Immature natural killer cell (primary cell): ENCODE results near the gene DCBLD1. TPM values are rescaled to one million over a fixed set of nuclear protein-coding genes. Genes with fewer than 3 reads are reported as not detected.

Source experiments
- DNase-seq, 3 donors: peaks; one replicate each; pipeline ENCODE4 v3.0.0; 2022; ENCODE audit warnings: mixed read lengths in 1 of 3
- H3K27ac Mint-ChIP-seq, 6 donors: one replicate each; pipeline ENCODE4 v1.8.0; 2020; ENCODE audit warnings: mixed read lengths in 6 of 6, mild to moderate bottlenecking in 5 of 6, inconsistent platforms in 4 of 6, moderate library complexity in 3 of 6
- H3K27me3 Mint-ChIP-seq, 3 donors: one replicate each; pipeline ENCODE4 v1.8.0; 2020 to 2021; ENCODE audit warnings: low read depth in 3 of 3, mild to moderate bottlenecking in 3 of 3, mixed read lengths in 3 of 3, moderate library complexity in 3 of 3, inconsistent platforms in 1 of 3
- H3K36me3 Mint-ChIP-seq, 3 donors: one replicate each; pipeline ENCODE4 v1.8.0; 2020; ENCODE audit warnings: mixed read lengths in 3 of 3, inconsistent platforms in 2 of 3, mild to moderate bottlenecking in 2 of 3
- H3K4me1 Mint-ChIP-seq, 2 donors: one replicate each; pipeline ENCODE4 v1.8.0; 2020; ENCODE audit warnings: inconsistent platforms in 2 of 2, mild to moderate bottlenecking in 2 of 2, mixed read lengths in 2 of 2, moderate library complexity in 1 of 2
- H3K4me3 Mint-ChIP-seq, 5 donors: one replicate each; pipeline ENCODE4 v1.8.0; 2020; ENCODE audit warnings: mild to moderate bottlenecking in 5 of 5, mixed read lengths in 5 of 5, inconsistent platforms in 3 of 5, moderate library complexity in 3 of 5
- H3K9me3 Mint-ChIP-seq, 6 donors: one replicate each; pipeline ENCODE4 v1.8.0; 2020; ENCODE audit warnings: mild to moderate bottlenecking in 6 of 6, mixed read lengths in 6 of 6, inconsistent platforms in 4 of 6, moderate library complexity in 3 of 6
- polyA plus RNA-seq, 3 donors: library from polyadenylated mRNA; unstranded; fragments of 300-500 nt; fragmentation: Illumina TruSeq; gene quantifications; one replicate each; pipeline ENCODE4 v1.2.3, GENCODE V29; 2021

The DCBLD1 gene
- polyA plus RNA-seq, 3 donors from 2014 or later, result 0.37 to 5.2 (median 4.0) TPM

DNA sequence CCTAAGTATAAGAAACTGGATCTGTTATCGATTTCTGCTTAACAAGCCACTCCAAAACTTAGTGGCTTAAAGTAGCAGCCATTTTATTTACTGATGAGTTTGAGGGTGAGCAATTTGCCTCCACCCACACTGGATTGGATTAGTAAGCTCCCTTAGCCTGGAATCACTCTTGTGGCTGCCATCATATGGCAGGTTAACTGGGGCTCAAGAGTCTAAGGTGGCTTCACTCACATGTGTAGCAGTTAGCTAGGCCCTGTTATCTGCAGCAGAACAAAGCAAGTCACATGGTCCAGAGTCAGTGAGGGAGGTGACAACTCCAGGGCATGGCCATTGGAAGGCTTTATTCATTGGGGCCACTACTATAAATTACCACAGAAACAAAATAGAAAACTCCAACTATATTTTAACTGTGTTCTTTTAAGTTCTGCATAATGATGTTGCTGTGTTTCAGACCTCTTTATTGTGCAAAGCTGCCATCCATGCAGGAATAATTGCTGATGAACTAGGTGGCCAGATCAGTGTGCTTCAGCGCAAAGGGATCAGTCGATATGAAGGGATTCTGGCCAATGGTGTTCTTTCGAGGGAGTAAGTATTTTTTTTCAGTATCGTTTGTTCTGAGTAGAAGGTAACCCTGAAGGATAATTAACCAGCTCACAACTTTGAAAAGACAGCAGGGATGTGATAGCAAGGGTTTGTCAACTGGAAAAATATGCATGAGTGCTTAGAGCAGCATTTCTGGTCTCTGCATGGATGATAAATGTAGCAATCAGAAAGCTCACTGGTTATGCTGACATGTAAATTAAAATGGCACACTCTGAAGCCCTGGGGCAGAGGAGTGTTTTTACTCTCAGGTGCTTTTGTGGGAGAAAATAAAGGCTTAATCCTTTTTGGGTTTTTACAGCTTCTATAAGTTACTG lies 49.6 kb downstream of the DCBLD1 start:
- H3K27ac Mint-ChIP-seq, result no peak overlapping the region
- no peaks in the 10 kb centered on the region for H3K9me3 Mint-ChIP-seq
- no peak overlapping the region for H3K4me3 Mint-ChIP-seq
- no peak for DNase-seq
- H3K4me1 Mint-ChIP-seq, result peaks cover 0 to 2% of the 10 kb centered on the region in 2 donors
- peaks cover 0 to 1% (median 0%) of the 10 kb centered on the region in 3 donors for H3K27me3 Mint-ChIP-seq
- peaks cover 3 to 7% (median 3%) of the 10 kb centered on the region in 3 donors for H3K36me3 Mint-ChIP-seq

DNA sequence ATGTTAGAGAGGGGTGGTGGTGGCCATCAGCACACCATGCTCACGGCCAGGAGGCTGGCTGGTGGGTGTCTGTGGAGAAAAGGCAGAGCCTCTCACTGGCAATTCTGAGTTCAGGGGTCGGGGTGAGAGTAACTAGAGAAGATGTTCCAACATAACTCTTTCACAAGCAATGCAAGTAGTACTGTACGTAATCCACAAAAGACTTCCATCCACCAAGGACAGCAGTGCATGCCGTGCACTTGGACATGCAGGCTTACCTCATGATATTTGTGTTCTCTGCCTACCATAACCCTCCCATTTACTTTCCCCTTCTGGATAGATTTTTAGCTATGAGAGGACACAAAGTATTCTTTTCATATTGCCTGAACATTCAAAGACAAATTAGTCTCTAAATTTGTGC lies 51.3 kb downstream of the DCBLD1 start:
- H3K27ac Mint-ChIP-seq, result no peak overlapping the region
- no peak for DNase-seq
- no peak overlapping the region for H3K4me3 Mint-ChIP-seq
- H3K9me3 Mint-ChIP-seq, result no peaks in the 10 kb centered on the region
- H3K27me3 Mint-ChIP-seq, result peaks cover 0 to 1% (median 0%) of the 10 kb centered on the region in 3 donors
- H3K4me1 Mint-ChIP-seq, result peaks cover 9 to 10% of the 10 kb centered on the region in 2 donors
- H3K36me3 Mint-ChIP-seq, result peaks cover 3 to 13% (median 11%) of the 10 kb centered on the region in 3 donors

- no peak for DNase-seq
- no peaks in the 10 kb centered on the region for H3K9me3 Mint-ChIP-seq
- peaks cover 12 to 13% of the 10 kb centered on the region in 2 donors for H3K4me1 Mint-ChIP-seq
- no peak overlapping the region for H3K27ac Mint-ChIP-seq
- peaks cover 0 to 1% (median 0%) of the 10 kb centered on the region in 3 donors for H3K27me3 Mint-ChIP-seq
- H3K36me3 Mint-ChIP-seq, result peaks cover 4 to 20% (median 19%) of the 10 kb centered on the region in 3 donors
- H3K4me3 Mint-ChIP-seq, result no peak overlapping the region
Observed at GRCh38 chr6:117534974-117535373, 52.5 kb downstream of the DCBLD1 start.

- H3K27me3 Mint-ChIP-seq, result peaks cover 0 to 1% (median 0%) of the 10 kb centered on the region in 3 donors
- H3K4me1 Mint-ChIP-seq, result peaks cover 11 to 13% of the 10 kb centered on the region in 2 donors
- DNase-seq, result no peak
- peaks cover 14 to 31% (median 27%) of the 10 kb centered on the region in 3 donors for H3K36me3 Mint-ChIP-seq
- no peak overlapping the region for H3K4me3 Mint-ChIP-seq
- H3K9me3 Mint-ChIP-seq, result no peaks in the 10 kb centered on the region
- H3K27ac Mint-ChIP-seq, result no peak overlapping the region
Observed at GRCh38 chr6:117536317-117536716, 53.8 kb downstream of the DCBLD1 start.

DNA sequence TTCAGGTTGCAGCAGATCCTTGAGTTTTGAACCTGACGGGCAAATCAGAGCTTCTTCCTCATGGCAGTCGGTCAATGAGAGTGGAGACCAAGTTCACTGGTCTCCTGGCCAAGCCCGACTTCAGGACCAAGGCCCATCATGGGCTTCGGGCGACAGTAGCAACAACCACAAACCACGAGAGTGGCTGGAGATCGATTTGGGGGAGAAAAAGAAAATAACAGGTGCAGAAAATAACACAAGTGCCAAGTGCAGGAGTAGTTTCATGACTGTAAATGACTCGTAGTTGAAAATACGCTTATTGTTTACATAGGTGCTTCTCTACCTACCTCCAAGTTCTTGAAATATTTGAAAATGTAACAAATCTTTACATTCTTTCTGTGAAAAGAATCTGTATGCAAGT lies 56.1 kb downstream of the DCBLD1 start:
- no peak overlapping the region for H3K27ac Mint-ChIP-seq
- peaks cover 10 to 13% of the 10 kb centered on the region in 2 donors for H3K4me1 Mint-ChIP-seq
- H3K4me3 Mint-ChIP-seq, result peak overlapping the region in 1 of 5 donors; percentile 30
- H3K9me3 Mint-ChIP-seq, result no peaks in the 10 kb centered on the region
- peaks cover 0 to 1% (median 0%) of the 10 kb centered on the region in 3 donors for H3K27me3 Mint-ChIP-seq
- DNase-seq, result no peak
- peaks cover 14 to 37% (median 27%) of the 10 kb centered on the region in 3 donors for H3K36me3 Mint-ChIP-seq

DNA sequence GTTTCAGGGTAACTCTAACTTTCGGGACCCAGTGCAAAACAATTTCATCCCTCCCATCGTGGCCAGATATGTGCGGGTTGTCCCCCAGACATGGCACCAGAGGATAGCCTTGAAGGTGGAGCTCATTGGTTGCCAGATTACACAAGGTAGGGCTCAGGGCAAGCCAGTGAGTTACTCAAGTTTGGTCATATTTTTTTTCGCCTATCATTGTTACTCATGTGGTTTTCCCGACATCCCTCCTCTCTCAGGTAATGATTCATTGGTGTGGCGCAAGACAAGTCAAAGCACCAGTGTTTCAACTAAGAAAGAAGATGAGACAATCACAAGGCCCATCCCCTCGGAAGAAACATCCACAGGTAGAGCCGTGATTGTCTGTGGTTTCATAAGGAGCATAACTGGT lies 58.2 kb downstream of the DCBLD1 start:
- H3K27ac Mint-ChIP-seq, result no peak overlapping the region
- H3K27me3 Mint-ChIP-seq, result peaks cover 0 to 1% (median 0%) of the 10 kb centered on the region in 3 donors
- no peaks in the 10 kb centered on the region for H3K9me3 Mint-ChIP-seq
- DNase-seq, result no peak
- peaks cover 10 to 13% of the 10 kb centered on the region in 2 donors for H3K4me1 Mint-ChIP-seq
- no peak overlapping the region for H3K4me3 Mint-ChIP-seq
- peaks cover 11 to 37% (median 23%) of the 10 kb centered on the region in 3 donors for H3K36me3 Mint-ChIP-seq

DNA sequence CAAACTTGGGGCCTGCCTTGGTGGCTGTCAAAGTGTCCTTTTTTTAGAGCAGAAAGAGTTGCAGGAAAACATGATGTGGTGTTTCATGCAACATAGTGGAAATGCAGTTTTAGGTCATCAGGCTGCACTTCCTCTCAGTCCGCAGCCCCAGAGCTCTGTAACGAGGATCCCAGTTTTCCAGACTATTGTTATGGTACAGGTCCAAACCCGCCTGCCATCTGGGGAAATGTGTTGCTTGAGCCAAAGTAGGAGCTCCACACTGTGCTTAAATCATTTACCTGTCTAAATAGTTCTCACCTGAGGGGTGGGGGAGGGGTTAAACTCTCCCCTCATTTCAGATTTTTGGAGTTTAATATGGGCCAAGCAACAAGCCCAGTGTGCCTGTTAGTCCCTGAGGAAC lies 60.0 kb downstream of the DCBLD1 start:
- Mint-ChIP-seq H3K27ac (no peak overlapping the region), H3K36me3 (peaks cover 11 to 33% (median 23%) of the 10 kb centered on the region in 3 donors), H3K4me1 (peaks cover 20 to 25% of the 10 kb centered on the region in 2 donors), H3K4me3 (no peak overlapping the region), H3K27me3 (peaks cover 0 to 2% (median 2%) of the 10 kb centered on the region in 3 donors), H3K9me3 (no peaks in the 10 kb centered on the region)
- no peak for DNase-seq

GRCh38 chr6:117544716-117545115 lies 62.2 kb downstream of the DCBLD1 start:
- H3K27me3 Mint-ChIP-seq, result peaks cover 5 to 13% (median 10%) of the 10 kb centered on the region in 3 donors
- no peaks in the 10 kb centered on the region for H3K9me3 Mint-ChIP-seq
- H3K36me3 Mint-ChIP-seq, result peaks cover 9 to 21% (median 11%) of the 10 kb centered on the region in 3 donors
- no peak for DNase-seq
- H3K27ac Mint-ChIP-seq, result no peak overlapping the region
- peaks cover 30 to 32% of the 10 kb centered on the region in 2 donors for H3K4me1 Mint-ChIP-seq
- H3K4me3 Mint-ChIP-seq, result no peak overlapping the region

DNA sequence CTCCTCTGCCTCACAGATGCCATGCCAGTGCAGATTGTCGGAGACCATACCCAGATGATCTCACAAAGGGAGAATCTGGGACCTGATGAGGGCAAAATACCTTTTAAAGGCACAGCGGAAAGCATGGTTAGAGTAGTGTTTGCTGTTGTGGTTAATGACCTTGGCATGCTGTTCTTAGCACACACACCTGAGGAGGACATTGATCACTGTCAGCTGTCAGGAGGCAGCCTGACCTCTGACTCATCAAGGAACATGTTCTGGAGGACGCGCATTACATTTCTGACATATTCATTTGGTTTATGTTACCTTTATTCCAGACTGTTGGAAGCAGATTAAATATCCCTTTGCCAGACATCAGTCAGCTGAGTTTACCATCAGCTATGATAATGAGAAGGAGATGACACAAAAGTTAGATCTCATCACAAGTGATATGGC lies 62.7 kb downstream of the DCBLD1 start:
- peak overlapping the region in 1 of 6 donors; percentile 60 for H3K27ac Mint-ChIP-seq
- peaks cover 35 to 37% of the 10 kb centered on the region in 2 donors for H3K4me1 Mint-ChIP-seq
- peaks cover 5 to 13% (median 13%) of the 10 kb centered on the region in 3 donors for H3K27me3 Mint-ChIP-seq
- no peaks in the 10 kb centered on the region for H3K9me3 Mint-ChIP-seq
- H3K4me3 Mint-ChIP-seq, result no peak overlapping the region
- peaks cover 6 to 18% (median 8%) of the 10 kb centered on the region in 3 donors for H3K36me3 Mint-ChIP-seq
- DNase-seq, result no peak

- Mint-ChIP-seq H3K4me3 (peak overlapping the region; percentile 51 to 95 (median 60)), H3K9me3 (no peaks in the 10 kb centered on the region), H3K27me3 (peaks cover 5 to 13% (median 13%) of the 10 kb centered on the region in 3 donors), H3K27ac (peak overlapping the region in 4 of 6 donors; percentile 26 to 63 (median 58)), H3K36me3 (peaks cover 0 to 8% (median 0%) of the 10 kb centered on the region in 3 donors), H3K4me1 (peaks cover 44 to 48% of the 10 kb centered on the region in 2 donors)
- no peak for DNase-seq
Observed at GRCh38 chr6:117546674-117547073, 64.2 kb downstream of the DCBLD1 start.

DNA sequence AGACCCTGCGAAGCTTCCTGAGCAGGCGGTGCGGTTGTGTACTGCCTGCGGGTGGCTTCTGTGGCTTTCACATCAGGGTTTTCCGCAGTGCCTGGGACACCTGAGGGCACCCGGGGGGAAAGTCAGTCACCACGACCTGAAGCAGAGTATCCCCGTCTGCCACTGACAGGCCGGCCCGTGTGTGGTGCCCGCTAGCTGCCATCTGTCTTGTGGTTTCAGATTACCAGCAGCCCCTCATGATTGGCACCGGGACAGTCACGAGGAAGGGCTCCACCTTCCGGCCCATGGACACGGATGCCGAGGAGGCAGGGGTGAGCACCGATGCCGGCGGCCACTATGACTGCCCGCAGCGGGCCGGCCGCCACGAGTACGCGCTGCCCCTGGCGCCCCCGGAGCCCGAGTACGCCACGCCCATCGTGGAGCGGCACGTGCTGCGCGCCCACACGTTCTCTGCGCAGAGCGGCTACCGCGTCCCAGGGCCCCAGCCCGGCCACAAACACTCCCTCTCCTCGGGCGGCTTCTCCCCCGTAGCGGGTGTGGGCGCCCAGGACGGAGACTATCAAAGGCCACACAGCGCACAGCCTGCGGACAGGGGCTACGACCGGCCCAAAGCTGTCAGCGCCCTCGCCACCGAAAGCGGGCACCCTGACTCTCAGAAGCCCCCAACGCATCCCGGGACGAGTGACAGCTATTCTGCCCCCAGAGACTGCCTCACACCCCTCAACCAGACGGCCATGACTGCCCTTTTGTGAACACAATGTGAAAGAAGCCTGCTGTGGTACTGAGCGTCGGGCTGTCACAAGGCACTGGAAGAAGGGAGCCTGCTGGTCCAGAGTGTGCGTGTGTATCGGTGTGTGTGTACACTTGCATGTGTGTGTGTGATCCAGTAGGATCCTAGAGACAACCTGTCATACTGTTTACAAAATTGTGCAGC lies 65.5 kb downstream of the DCBLD1 start:
- Mint-ChIP-seq H3K27ac (peak overlapping the region; percentile 85 to 97 (median 93)), H3K36me3 (peaks cover 0 to 2% (median 0%) of the 10 kb centered on the region in 3 donors), H3K27me3 (peaks cover 5 to 13% (median 13%) of the 10 kb centered on the region in 3 donors), H3K4me3 (peak overlapping the region; percentile 85 to 95 (median 88)), H3K9me3 (no peaks in the 10 kb centered on the region), H3K4me1 (peaks cover 44 to 48% of the 10 kb centered on the region in 2 donors)
- DNase-seq, result peak; percentile 65 to 68 (median 65)

GRCh38 chr6:117548797-117549301 lies 66.4 kb downstream of the DCBLD1 start:
- peak overlapping the region; percentile 85 to 95 (median 88) for H3K4me3 Mint-ChIP-seq
- no peaks in the 10 kb centered on the region for H3K9me3 Mint-ChIP-seq
- H3K27me3 Mint-ChIP-seq, result peaks cover 5 to 13% (median 13%) of the 10 kb centered on the region in 3 donors
- peak; percentile 69 to 73 (median 71) for DNase-seq
- no peaks in the 10 kb centered on the region for H3K36me3 Mint-ChIP-seq
- H3K27ac Mint-ChIP-seq, result peak overlapping the region; percentile 85 to 97 (median 93)
- peaks cover 44 to 48% of the 10 kb centered on the region in 2 donors for H3K4me1 Mint-ChIP-seq

DNA sequence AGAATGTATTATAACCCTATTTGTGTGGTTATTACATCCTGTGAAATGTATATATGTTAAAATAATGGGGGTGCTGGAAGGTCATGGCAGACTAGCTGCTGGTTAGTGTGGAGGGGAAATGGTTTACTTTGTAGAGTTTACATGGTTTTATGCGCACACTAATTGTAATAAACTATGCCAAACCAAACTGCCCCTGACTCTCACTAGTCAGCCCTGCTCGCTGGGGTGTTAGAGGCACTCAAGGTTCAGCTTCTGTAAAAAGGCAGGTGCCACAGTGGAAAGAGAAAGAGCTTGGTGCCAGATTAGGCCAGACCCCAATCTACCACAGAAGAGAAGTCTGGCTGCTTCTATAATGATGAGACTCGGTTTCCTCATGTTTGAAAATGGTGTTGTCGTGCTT lies 67.1 kb downstream of the DCBLD1 start:
- Mint-ChIP-seq H3K27me3 (peaks cover 5 to 13% (median 13%) of the 10 kb centered on the region in 3 donors), H3K4me1 (peaks cover 44 to 48% of the 10 kb centered on the region in 2 donors), H3K36me3 (no peaks in the 10 kb centered on the region), H3K27ac (peak overlapping the region; percentile 85 to 97 (median 93)), H3K4me3 (peak overlapping the region; percentile 85 to 95 (median 88)), H3K9me3 (no peaks in the 10 kb centered on the region)
- peak; percentile 75 to 83 (median 79) for DNase-seq
